Spinal cord (tissue), 10 donors: Measurements from ENCODE around the gene PDIA2. TPM values are rescaled to one million over a fixed set of nuclear protein-coding genes. Genes with fewer than 3 reads are reported as not detected.

Experiments
- DNase-seq, 6 donors: peaks; one replicate each; pipeline versions ENCODE4 v3.0.0 to v3.0.0-alpha.2; 2013 to 2015; ENCODE audit warnings: low spot score in 6 of 6, low read depth in 4 of 6
- H3K27ac ChIP-seq: one replicate; pipeline ENCODE4 v1.5.1; 2013; ENCODE audit warnings: low read depth, low read length, control low read depth
- H3K27me3 ChIP-seq: one replicate; pipeline ENCODE4 v1.6.1; 2013; ENCODE audit warnings: low read length; ENCODE audit not compliant: control insufficient read depth, insufficient read depth
- H3K36me3 ChIP-seq: one replicate; pipeline ENCODE4 v1.6.1; 2013; ENCODE audit warnings: low read length; ENCODE audit not compliant: control insufficient read depth, insufficient read depth
- H3K4me1 ChIP-seq: one replicate; pipeline ENCODE4 v1.6.1; 2013; ENCODE audit warnings: low read length; ENCODE audit not compliant: control insufficient read depth, insufficient read depth
- H3K4me3 ChIP-seq: one replicate; pipeline ENCODE4 v1.5.1; 2013; ENCODE audit warnings: low read depth, low read length, control low read depth
- H3K9me3 ChIP-seq: one replicate; pipeline ENCODE4 v1.6.1; 2013; ENCODE audit warnings: low read length; ENCODE audit not compliant: control insufficient read depth, insufficient read depth
- WGBS: methylation state at CpG from one replicate; pipeline ENCODE4 v1.1.5; 2013; ENCODE audit warnings: missing lambda C conversion rate; ENCODE audit not compliant: insufficient coverage; 5-methylcytosine and 5-hydroxymethylcytosine counted together
- polyA plus RNA-seq, 2 donors: library from polyadenylated mRNA; unstranded; fragments of 120-200 nt; gene quantifications; one replicate each; pipeline ENCODE4 v1.2.1, GENCODE V29; 2013; ENCODE audit not compliant: insufficient read length in 2 of 2
- total RNA-seq, 2 donors: library from RNA; depleted of rRNA in 1 of 2; stranded (reverse); fragments of 120-200 nt in 1 of 2; fragments of >200 nt in 1 of 2; gene quantifications; one replicate each; pipeline versions ENCODE4 v1.2.3 to v1.2.4, GENCODE V29; 2013 to 2014
- donor health status: healthy.

Gene PDIA2
- total and polyA plus RNA-seq, 4 donors: 8.0 to 38.4 (median 23.8) TPM

GRCh38 chr16:336269-336668 is 53.3 kb downstream of the PDIA2 start:
- Histone ChIP-seq H3K36me3 (peaks cover 25% of the 10 kb centered on the region), H3K4me1 (peaks cover 16% of the 10 kb centered on the region), H3K4me3 (no peak overlapping the region), H3K9me3 (no peaks in the 10 kb centered on the region), H3K27me3 (no peaks in the 10 kb centered on the region), H3K27ac (no peak overlapping the region)
- DNase-seq: no peak
- WGBS: 91% methylated on average over 11 of the region's 11 CpGs

Other genes with a start within 250 kb of the PDIA2 start
- 1 to 10 TPM; 4.6 to 5.1 TPM for gene POLR3K, start 229.6 kb upstream of the PDIA2 start, total RNA-seq
- 10 to 100 TPM; 16.9 to 18.8 TPM for gene POLR3K, start 229.6 kb upstream of the PDIA2 start, polyA plus RNA-seq
- 10 to 100 TPM; 37.2 to 50.3 TPM for gene SNRNP25, start 229.3 kb upstream of the PDIA2 start, total RNA-seq
- 100 to 1,000 TPM; 114 to 122 TPM for gene SNRNP25, start 229.3 kb upstream of the PDIA2 start, polyA plus RNA-seq
- gene RHBDF1, start 210.5 kb upstream of the PDIA2 start, total RNA-seq: 10 to 100 TPM; 19.0 to 31.1 TPM
- gene RHBDF1, start 210.5 kb upstream of the PDIA2 start, polyA plus RNA-seq: 10 to 100 TPM; 34.4 to 52.7 TPM
- gene MPG, start 204.9 kb upstream of the PDIA2 start, total RNA-seq: 10 to 100 TPM; 43.9 to 48.9 TPM
- 10 to 100 TPM; 43.8 to 54.2 TPM for gene MPG, start 204.9 kb upstream of the PDIA2 start, polyA plus RNA-seq
- 10 to 100 TPM; 12.3 to 16.2 TPM for gene NPRL3, start 144.5 kb upstream of the PDIA2 start, total RNA-seq
- 10 to 100 TPM; 58.7 to 60.1 TPM for gene NPRL3, start 144.5 kb upstream of the PDIA2 start, polyA plus RNA-seq
- 1 to 10 TPM; 1.4 to 5.0 TPM for gene HBZ, start 130.5 kb upstream of the PDIA2 start, total RNA-seq
- 1 to 10 TPM; 1.1 to 3.3 TPM for gene HBZ, start 130.5 kb upstream of the PDIA2 start, polyA plus RNA-seq
- gene HBM, start 117.2 kb upstream of the PDIA2 start, total RNA-seq: 10 to 100 TPM; 33.7 to 56.1 TPM
- gene HBM, start 117.2 kb upstream of the PDIA2 start, polyA plus RNA-seq: 1 to 10 TPM; 5.4 to 5.5 TPM
- gene HBA2, start 110.3 kb upstream of the PDIA2 start, total RNA-seq: 1,000 to 10,000 TPM; 1,427 to 3,649 TPM
- 1,000 to 10,000 TPM; 1,794 to 1,875 TPM for gene HBA2, start 110.3 kb upstream of the PDIA2 start, polyA plus RNA-seq
- 1,000 to 10,000 TPM in 1 of 2 donors, 100 to 1,000 TPM in 1; 718 to 1,778 TPM for gene HBA1, start 106.5 kb upstream of the PDIA2 start, total RNA-seq
- gene HBA1, start 106.5 kb upstream of the PDIA2 start, polyA plus RNA-seq: 1,000 to 10,000 TPM; 1,046 to 1,075 TPM
- gene HBQ1, start 102.7 kb upstream of the PDIA2 start, total RNA-seq: 1 to 10 TPM; 6.4 to 6.6 TPM
- gene HBQ1, start 102.7 kb upstream of the PDIA2 start, polyA plus RNA-seq: 10 to 100 TPM; 10.4 to 11.6 TPM
- gene LUC7L, start 53.7 kb upstream of the PDIA2 start, total RNA-seq: 100 to 1,000 TPM in 1 of 2 donors, 10 to 100 TPM in 1; 63.4 to 117 TPM
- gene LUC7L, start 53.7 kb upstream of the PDIA2 start, polyA plus RNA-seq: 100 to 1,000 TPM; 158 to 199 TPM
- gene FAM234A, start 48.3 kb upstream of the PDIA2 start, total RNA-seq: 10 to 100 TPM; 34.8 to 55.8 TPM
- gene FAM234A, start 48.3 kb upstream of the PDIA2 start, polyA plus RNA-seq: 10 to 100 TPM; 60.6 to 66.3 TPM
- 10 to 100 TPM in 1 of 2 donors, 1 to 10 TPM in 1; 7.9 to 13.0 TPM for gene RGS11, start 7.2 kb upstream of the PDIA2 start, total RNA-seq
- 10 to 100 TPM; 29.5 to 47.5 TPM for gene RGS11, start 7.2 kb upstream of the PDIA2 start, polyA plus RNA-seq
- 10 to 100 TPM; 24.9 to 50.4 TPM for gene ARHGDIG, start 2.6 kb upstream of the PDIA2 start, total RNA-seq
- gene ARHGDIG, start 2.6 kb upstream of the PDIA2 start, polyA plus RNA-seq: 100 to 1,000 TPM; 106 to 120 TPM
- gene AXIN1, start 69.6 kb downstream of the PDIA2 start, total RNA-seq: 10 to 100 TPM in 1 of 2 donors, 1 to 10 TPM in 1; 8.5 to 24.0 TPM
- 10 to 100 TPM; 20.5 to 23.0 TPM for gene AXIN1, start 69.6 kb downstream of the PDIA2 start, polyA plus RNA-seq
- 10 to 100 TPM; 43.4 to 73.9 TPM for gene MRPL28, start 87.4 kb downstream of the PDIA2 start, total RNA-seq
- 100 to 1,000 TPM; 112 to 114 TPM for gene MRPL28, start 87.4 kb downstream of the PDIA2 start, polyA plus RNA-seq
- gene PGAP6, start 98.8 kb downstream of the PDIA2 start, total RNA-seq: 10 to 100 TPM; 17.3 to 31.8 TPM
- 10 to 100 TPM; 60.6 to 70.3 TPM for gene PGAP6, start 98.8 kb downstream of the PDIA2 start, polyA plus RNA-seq
- 10 to 100 TPM; 14.3 to 88.8 TPM for gene NME4, start 114.0 kb downstream of the PDIA2 start, total RNA-seq
- 100 to 1,000 TPM; 133 to 150 TPM for gene NME4, start 114.0 kb downstream of the PDIA2 start, polyA plus RNA-seq
- 1 to 10 TPM; 5.1 to 9.6 TPM for gene DECR2, start 118.7 kb downstream of the PDIA2 start, total RNA-seq
- gene DECR2, start 118.7 kb downstream of the PDIA2 start, polyA plus RNA-seq: 10 to 100 TPM; 24.6 to 27.7 TPM
- gene RAB11FIP3, start 142.5 kb downstream of the PDIA2 start, total RNA-seq: 10 to 100 TPM; 24.2 to 43.5 TPM
- gene RAB11FIP3, start 142.5 kb downstream of the PDIA2 start, polyA plus RNA-seq: 100 to 1,000 TPM in 1 of 2 donors, 10 to 100 TPM in 1; 89.3 to 107 TPM
- gene CAPN15, start 244.5 kb downstream of the PDIA2 start, total RNA-seq: 10 to 100 TPM in 1 of 2 donors, 1 to 10 TPM in 1; 9.6 to 19.5 TPM
- 10 to 100 TPM; 36.4 to 43.2 TPM for gene CAPN15, start 244.5 kb downstream of the PDIA2 start, polyA plus RNA-seq